WTC11 (cell line): Measurements from ENCODE around the gene HOXB3. TPM values are rescaled to one million over a fixed set of nuclear protein-coding genes. Genes with fewer than 3 reads are reported as not detected.

Experiments
- ATAC-seq: fragments of 200-7000 bp; cut with Tn5 transposase; 2 replicates; pipeline ENCODE4 v1.10.0; 2021; ENCODE audit warnings: mild to moderate bottlenecking, moderate library complexity
- CTCF ChIA-PET: fragments of 300-600 bp; sonication (Branson Sonifier 250); formaldehyde crosslinking; loops from one replicate; lab custom pipeline; 2021; ENCODE audit warnings: antibody characterized with exemption; lab: Charles Lee
- POLR2A ChIA-PET: fragments of 350-600 bp; sonication (Branson Sonifier 250); formaldehyde crosslinking; loops from one replicate; lab custom pipeline; 2021; ENCODE audit warnings: antibody characterized with exemption; lab: Charles Lee
- DNase-seq: peaks from one replicate; pipeline ENCODE4 v3.0.0; 2021; ENCODE audit warnings: low spot score
- H3K27ac Mint-ChIP-seq: 2 replicates; pipeline ENCODE4 v1.8.0; 2021; ENCODE audit warnings: mixed read lengths
- H3K27me3 Mint-ChIP-seq: 2 replicates; pipeline ENCODE4 v1.8.0; 2021; ENCODE audit warnings: low read depth, mild to moderate bottlenecking, moderate library complexity, mixed read lengths
- H3K36me3 Mint-ChIP-seq: 2 replicates; pipeline ENCODE4 v1.8.0; 2021; ENCODE audit warnings: mixed read lengths
- H3K4me1 Mint-ChIP-seq: 2 replicates; pipeline ENCODE4 v1.8.0; 2022; ENCODE audit warnings: mixed read lengths
- H3K4me3 Mint-ChIP-seq: 2 replicates; pipeline ENCODE4 v1.8.0; 2021; ENCODE audit warnings: mild to moderate bottlenecking, moderate library complexity, mixed read lengths
- H3K9me3 Mint-ChIP-seq: 2 replicates; pipeline ENCODE4 v1.8.0; 2021; ENCODE audit warnings: mixed read lengths
- ATF2 ChIP-seq: sonication (generic); formaldehyde crosslinking; IDR thresholded peaks from 2 replicates; pipeline ENCODE4 v1.8.1; 2022; ENCODE audit warnings: low read depth, missing genetic modification reagents, borderline replicate concordance
- E2F1 ChIP-seq: sonication (generic); formaldehyde crosslinking; IDR thresholded peaks from 2 replicates; pipeline ENCODE4 v1.8.0; 2022; ENCODE audit warnings: mild to moderate bottlenecking, missing genetic modification reagents
- FOXJ3 ChIP-seq: sonication (generic); formaldehyde crosslinking; IDR thresholded peaks from 2 replicates; pipeline ENCODE4 v1.9.0; 2021; ENCODE audit warnings: missing genetic modification reagents, mild to moderate bottlenecking, borderline replicate concordance
- FOXK1 ChIP-seq: sonication (generic); formaldehyde crosslinking; IDR thresholded peaks from 2 replicates; pipeline ENCODE4 v1.8.0; 2022; ENCODE audit warnings: mild to moderate bottlenecking, moderate library complexity, missing genetic modification reagents
- FOXP4 ChIP-seq: sonication (generic); formaldehyde crosslinking; IDR thresholded peaks from 2 replicates; pipeline ENCODE4 v1.8.0; 2022; ENCODE audit warnings: mild to moderate bottlenecking, missing genetic modification reagents
- GABPB1 ChIP-seq: sonication (generic); formaldehyde crosslinking; IDR thresholded peaks from 2 replicates; pipeline ENCODE4 v1.8.1; 2023; ENCODE audit warnings: mild to moderate bottlenecking, missing genetic modification reagents
- GRHL2 ChIP-seq: fragments of 250-450 bp; sonication (Bioruptor Pico); IDR thresholded peaks from 2 replicates; pipeline ENCODE4 v1.8.0; 2022; ENCODE audit warnings: mild to moderate bottlenecking, moderate library complexity; ENCODE audit not compliant: insufficient replicate concordance, severe bottlenecking
- HMGA2 ChIP-seq: fragments of 250-450 bp; sonication (Bioruptor Pico); IDR thresholded peaks from 2 replicates; pipeline ENCODE4 v1.4.0; 2021; ENCODE audit warnings: mild to moderate bottlenecking, moderate library complexity
- NFATC4 ChIP-seq: fragments of 250-450 bp; sonication (Bioruptor Pico); IDR thresholded peaks from 2 replicates; pipeline ENCODE4 v1.9.0; 2021; ENCODE audit warnings: mild to moderate bottlenecking
- NR2C2 ChIP-seq: sonication (generic); formaldehyde crosslinking; IDR thresholded peaks from 2 replicates; pipeline ENCODE4 v1.8.0; 2022; ENCODE audit warnings: mild to moderate bottlenecking, missing genetic modification reagents
- ZNF121 ChIP-seq: sonication (generic); formaldehyde crosslinking; IDR thresholded peaks from 2 replicates; pipeline ENCODE4 v1.8.0; 2023; ENCODE audit warnings: missing genetic modification reagents
- ZNF532 ChIP-seq: fragments of 250-450 bp; sonication (Bioruptor Pico); IDR thresholded peaks from 2 replicates; pipeline ENCODE4 v1.9.0; 2021; ENCODE audit warnings: mild to moderate bottlenecking, borderline replicate concordance
- total RNA-seq: library from RNA; stranded (reverse); gene quantifications from 3 replicates; pipeline ENCODE4 v1.2.3, GENCODE V29; 2021
- TF ChIP-seq, protein P1 (sequence below): sonication (generic); formaldehyde crosslinking; IDR thresholded peaks from 2 replicates; pipeline ENCODE4 v1.8.0; 2023; ENCODE audit warnings: missing genetic modification reagents, mild to moderate bottlenecking, borderline replicate concordance
- TF ChIP-seq, protein P2 (sequence below): fragments of 250-450 bp; sonication (Bioruptor Pico); IDR thresholded peaks from 2 replicates; pipeline ENCODE4 v2.1.2; 2022; ENCODE audit warnings: mild to moderate bottlenecking, moderate library complexity
- TF ChIP-seq, protein P3 (sequence below): sonication (generic); formaldehyde crosslinking; IDR thresholded peaks from 2 replicates; pipeline ENCODE4 v1.8.1; 2022; ENCODE audit warnings: mild to moderate bottlenecking, missing genetic modification reagents, moderate library complexity, borderline replicate concordance
- TF ChIP-seq, protein P4 (sequence below): sonication (generic); formaldehyde crosslinking; IDR thresholded peaks from 2 replicates; pipeline ENCODE4 v1.8.1; 2023; ENCODE audit warnings: mild to moderate bottlenecking, missing genetic modification reagents, moderate library complexity

HOXB3 gene
- total RNA-seq, 1 experiment from 2014 or later = 0.09 TPM

DNA sequence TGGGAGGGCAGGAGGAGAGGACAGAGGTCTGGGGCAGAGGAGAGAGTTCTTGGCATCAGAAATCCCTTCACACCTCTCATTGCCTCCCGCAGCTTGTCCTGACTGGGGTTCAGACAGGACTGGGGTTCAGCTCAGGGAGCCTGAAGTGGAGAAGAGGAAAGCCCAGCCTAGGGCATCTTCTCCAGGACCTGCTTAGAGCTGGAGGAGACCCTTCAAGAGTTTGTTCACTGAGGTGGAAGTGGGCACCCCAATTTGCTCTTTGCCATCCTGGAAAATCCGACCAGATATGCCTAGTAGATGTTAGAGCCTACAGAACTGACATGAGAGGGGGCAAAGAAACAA is 2.0 kb downstream of the HOXB3 start:
- TF ChIP-seq HMGA2 (CRISPR knock-in tag) (no peak), NR2C2 (CRISPR knock-in tag) (no peak), GRHL2 (CRISPR knock-in tag) (no peak), ATF2 (CRISPR knock-in tag) (no peak), NFATC4 (no peak), GABPB1 (CRISPR knock-in tag) (no peak), E2F1 (no peak), FOXK1 (no peak), FOXJ3 (CRISPR knock-in tag) (no peak), FOXP4 (CRISPR knock-in tag) (no peak), ZNF532 (CRISPR knock-in tag) (no peak), ZNF121 (CRISPR knock-in tag) (no peak)
- TF ChIP-seq, protein P1, sequence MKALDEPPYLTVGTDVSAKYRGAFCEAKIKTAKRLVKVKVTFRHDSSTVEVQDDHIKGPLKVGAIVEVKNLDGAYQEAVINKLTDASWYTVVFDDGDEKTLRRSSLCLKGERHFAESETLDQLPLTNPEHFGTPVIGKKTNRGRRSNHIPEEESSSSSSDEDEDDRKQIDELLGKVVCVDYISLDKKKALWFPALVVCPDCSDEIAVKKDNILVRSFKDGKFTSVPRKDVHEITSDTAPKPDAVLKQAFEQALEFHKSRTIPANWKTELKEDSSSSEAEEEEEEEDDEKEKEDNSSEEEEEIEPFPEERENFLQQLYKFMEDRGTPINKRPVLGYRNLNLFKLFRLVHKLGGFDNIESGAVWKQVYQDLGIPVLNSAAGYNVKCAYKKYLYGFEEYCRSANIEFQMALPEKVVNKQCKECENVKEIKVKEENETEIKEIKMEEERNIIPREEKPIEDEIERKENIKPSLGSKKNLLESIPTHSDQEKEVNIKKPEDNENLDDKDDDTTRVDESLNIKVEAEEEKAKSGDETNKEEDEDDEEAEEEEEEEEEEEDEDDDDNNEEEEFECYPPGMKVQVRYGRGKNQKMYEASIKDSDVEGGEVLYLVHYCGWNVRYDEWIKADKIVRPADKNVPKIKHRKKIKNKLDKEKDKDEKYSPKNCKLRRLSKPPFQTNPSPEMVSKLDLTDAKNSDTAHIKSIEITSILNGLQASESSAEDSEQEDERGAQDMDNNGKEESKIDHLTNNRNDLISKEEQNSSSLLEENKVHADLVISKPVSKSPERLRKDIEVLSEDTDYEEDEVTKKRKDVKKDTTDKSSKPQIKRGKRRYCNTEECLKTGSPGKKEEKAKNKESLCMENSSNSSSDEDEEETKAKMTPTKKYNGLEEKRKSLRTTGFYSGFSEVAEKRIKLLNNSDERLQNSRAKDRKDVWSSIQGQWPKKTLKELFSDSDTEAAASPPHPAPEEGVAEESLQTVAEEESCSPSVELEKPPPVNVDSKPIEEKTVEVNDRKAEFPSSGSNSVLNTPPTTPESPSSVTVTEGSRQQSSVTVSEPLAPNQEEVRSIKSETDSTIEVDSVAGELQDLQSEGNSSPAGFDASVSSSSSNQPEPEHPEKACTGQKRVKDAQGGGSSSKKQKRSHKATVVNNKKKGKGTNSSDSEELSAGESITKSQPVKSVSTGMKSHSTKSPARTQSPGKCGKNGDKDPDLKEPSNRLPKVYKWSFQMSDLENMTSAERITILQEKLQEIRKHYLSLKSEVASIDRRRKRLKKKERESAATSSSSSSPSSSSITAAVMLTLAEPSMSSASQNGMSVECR = no peak
- TF ChIP-seq, protein P2, sequence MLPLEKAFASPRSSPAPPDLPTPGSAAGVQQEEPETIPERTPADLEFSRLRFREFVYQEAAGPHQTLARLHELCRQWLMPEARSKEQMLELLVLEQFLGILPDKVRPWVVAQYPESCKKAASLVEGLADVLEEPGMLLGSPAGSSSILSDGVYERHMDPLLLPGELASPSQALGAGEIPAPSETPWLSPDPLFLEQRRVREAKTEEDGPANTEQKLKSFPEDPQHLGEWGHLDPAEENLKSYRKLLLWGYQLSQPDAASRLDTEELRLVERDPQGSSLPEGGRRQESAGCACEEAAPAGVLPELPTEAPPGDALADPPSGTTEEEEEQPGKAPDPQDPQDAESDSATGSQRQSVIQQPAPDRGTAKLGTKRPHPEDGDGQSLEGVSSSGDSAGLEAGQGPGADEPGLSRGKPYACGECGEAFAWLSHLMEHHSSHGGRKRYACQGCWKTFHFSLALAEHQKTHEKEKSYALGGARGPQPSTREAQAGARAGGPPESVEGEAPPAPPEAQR (CRISPR knock-in tag) = no peak
- TF ChIP-seq, protein P3, sequence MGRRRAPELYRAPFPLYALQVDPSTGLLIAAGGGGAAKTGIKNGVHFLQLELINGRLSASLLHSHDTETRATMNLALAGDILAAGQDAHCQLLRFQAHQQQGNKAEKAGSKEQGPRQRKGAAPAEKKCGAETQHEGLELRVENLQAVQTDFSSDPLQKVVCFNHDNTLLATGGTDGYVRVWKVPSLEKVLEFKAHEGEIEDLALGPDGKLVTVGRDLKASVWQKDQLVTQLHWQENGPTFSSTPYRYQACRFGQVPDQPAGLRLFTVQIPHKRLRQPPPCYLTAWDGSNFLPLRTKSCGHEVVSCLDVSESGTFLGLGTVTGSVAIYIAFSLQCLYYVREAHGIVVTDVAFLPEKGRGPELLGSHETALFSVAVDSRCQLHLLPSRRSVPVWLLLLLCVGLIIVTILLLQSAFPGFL (CRISPR knock-in tag) = no peak
- TF ChIP-seq, protein P4, sequence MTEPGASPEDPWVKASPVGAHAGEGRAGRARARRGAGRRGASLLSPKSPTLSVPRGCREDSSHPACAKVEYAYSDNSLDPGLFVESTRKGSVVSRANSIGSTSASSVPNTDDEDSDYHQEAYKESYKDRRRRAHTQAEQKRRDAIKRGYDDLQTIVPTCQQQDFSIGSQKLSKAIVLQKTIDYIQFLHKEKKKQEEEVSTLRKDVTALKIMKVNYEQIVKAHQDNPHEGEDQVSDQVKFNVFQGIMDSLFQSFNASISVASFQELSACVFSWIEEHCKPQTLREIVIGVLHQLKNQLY (CRISPR knock-in tag) = no peak

More for the DNA sequence above, 2.0 kb downstream of the HOXB3 start:
- no peak for ATAC-seq
- Mint-ChIP-seq H3K4me1 (peaks cover 40% of the 10 kb centered on the region), H3K27ac (no peak overlapping the region), H3K4me3 (no peak overlapping the region), H3K36me3 (no peaks in the 10 kb centered on the region), H3K9me3 (no peaks in the 10 kb centered on the region), H3K27me3 (peaks cover 100% of the 10 kb centered on the region; the same call in 1 of the 2 replicates)
- DNase-seq = no peak
- ChIA-PET CTCF (interaction anchor here (0.5 to 3.6 kb wide), 9 partner anchors 13 to 372 kb away, joined by 3 to 21 read pairs (median 4); no protein-coding TSS in a partner anchor), POLR2A (no interaction called here)
